ENCODE data around the gene IQCN.

IQCN gene

GRCh38 chr19:18284712-18285360 lies 10.6 kb upstream of the IQCN start:
- no peak for FAIRE-seq

- no peak for FAIRE-seq
Measured at GRCh38 chr19:18283338-18283737, 9.1 kb upstream of the IQCN start.

DNA sequence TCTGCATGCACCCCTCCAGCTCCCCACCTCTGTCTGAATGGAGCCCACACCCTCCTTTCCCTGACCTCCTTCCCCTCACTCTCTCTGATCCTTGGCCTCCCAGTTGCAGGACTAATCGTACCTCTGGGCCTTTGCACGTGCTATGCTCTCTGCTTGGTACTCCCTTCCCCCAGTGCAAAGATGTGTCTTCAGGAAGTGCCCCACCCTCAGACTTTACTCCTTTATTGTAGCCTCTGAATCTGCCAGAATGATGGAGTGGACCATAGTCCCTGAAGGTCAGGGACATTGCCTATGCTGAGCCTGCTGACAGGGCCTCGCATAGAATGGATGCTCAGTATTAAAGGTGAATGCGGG lies 8.5 kb upstream of the IQCN start:
- no peak for FAIRE-seq

GRCh38 chr19:18282021-18282787 lies 8.0 kb upstream of the IQCN start:
- FAIRE-seq, result no peak

DNA sequence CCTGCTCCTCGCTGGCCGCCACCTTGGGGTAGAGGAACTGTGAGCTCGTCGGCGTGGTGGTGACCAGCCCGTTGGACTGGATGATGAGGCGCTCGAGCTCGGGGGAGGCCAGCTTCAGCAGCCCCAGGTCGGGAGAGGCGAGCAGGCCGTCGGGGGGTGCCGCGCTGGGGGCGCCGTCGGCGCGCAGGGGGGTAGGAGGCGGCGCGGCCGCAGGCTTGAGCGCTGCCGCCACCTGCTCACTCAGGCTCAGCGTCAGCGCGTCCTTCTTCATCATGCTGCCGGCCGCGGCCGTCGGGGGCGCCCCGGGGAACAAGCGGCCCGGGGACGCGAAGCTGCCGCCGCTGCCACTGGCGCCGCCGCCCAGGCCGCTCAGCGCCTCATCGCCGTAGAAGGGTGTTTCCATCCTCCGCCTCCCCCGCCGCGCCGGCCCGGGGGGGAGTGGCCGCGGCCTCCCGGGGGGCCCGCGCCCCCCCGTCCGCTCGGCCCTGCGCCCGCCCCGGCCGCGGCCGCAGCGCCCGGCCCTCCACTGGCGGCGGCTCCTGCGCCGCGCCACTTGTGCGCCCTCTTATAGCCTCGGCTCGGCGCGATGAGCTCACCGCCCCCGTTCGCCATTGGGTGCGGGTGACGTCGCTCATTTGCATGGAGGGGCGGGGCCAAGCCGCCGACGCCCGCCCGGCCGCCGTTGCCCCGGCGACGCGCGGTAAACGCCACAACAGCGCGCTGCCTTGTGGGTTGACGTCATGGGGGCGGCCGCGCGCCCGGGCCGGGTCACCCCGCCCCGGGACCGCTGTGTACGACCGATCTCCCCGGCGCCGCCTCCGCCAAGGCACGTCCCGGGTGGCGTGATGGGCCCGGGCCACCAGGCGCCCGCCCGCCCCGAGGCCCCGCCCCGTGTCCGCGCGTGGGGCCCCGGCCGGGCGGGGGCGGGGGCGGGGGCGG lies 7.1 kb upstream of the IQCN start, which contains the start of gene JUND:
Gene JUND (minus strand): TSS at position 541 of the 939 bp plus-strand sequence. CDS start 138 bp downstream, at position 403.
- no peak for FAIRE-seq

DNA sequence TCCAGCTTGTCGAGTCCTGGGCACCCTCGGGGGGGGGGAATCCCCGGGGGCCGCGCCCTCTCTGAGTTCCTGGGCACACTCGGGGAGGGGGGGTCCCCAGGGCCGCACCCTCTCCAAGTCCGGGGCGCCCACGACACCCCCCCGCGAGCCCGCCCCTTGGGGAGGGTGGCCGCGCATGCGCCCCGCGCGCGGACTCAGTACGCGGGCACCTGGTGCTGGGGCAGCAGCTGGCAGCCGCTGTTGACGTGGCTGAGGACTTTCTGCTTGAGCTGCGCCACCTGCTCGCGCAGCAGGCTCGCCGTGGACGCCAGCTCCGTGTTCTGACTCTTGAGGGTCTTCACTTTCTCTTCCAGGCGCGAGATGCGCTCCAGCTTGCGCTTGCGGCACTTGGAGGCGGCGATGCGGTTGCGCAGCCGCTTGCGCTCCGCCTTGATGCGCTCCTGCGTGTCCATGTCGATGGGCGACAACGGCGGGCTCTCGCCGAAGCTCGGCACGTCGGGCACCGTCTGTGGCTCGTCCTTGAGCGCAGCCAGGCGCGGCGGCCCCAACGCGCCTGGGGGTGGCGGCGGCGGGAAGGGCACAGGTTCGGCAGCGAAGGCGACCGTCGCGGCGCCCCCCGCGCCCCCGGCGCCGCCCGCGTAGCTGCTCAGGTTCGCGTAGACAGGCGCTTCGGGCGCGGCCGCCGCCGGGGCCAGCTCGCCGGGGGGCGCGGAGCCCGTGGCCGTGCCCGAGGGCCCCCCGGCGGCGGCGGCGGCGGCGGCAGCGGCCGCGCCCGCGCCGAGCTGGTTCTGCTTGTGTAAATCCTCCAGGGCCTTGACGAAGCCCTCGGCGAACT lies 6.2 kb upstream of the IQCN start:
- FAIRE-seq, result no peak

DNA sequence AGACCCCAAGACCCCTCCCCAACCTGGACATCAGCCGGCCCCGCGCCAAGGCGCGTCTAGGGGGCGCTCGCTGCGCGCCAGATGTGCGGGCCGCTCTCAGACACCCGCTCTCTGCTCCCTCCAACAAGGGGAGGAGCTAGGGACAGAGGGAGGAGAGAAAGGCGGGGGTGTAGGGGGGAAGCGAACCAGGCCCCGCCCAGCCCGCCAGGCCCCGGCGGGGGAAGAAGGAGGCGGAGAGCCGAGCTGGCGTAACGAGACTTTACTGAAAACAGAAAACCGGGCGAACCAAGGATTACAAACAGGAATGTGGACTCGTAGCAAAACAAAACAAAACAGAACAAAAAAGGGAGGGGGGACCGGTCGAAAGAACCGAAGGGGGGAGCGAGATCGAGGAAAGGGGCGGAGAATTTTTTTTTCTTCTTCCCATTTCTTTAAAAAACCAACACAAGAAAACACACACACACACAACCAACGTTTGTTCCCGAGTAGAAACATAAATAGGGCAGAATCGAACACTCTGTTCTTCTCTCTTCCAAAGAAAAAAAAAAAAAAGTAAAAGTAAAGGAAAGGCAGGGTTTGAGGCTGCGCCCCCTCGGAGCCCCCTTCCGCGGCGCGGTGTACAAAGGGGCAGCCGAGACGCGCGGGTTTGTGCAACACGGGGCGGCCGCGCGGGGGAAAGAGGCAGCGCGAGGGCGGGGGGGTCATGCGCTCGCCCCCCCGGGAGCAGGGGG lies 5.4 kb upstream of the IQCN start:
- FAIRE-seq, result no peak

GRCh38 chr19:18279266-18279515 lies 4.9 kb upstream of the IQCN start:
- FAIRE-seq, result no peak

GRCh38 chr19:18278521-18279265 lies 4.4 kb upstream of the IQCN start:
- no peak for FAIRE-seq

- no peak for FAIRE-seq
Measured at GRCh38 chr19:18274781-18275356, 617 bp upstream of the IQCN start.

DNA sequence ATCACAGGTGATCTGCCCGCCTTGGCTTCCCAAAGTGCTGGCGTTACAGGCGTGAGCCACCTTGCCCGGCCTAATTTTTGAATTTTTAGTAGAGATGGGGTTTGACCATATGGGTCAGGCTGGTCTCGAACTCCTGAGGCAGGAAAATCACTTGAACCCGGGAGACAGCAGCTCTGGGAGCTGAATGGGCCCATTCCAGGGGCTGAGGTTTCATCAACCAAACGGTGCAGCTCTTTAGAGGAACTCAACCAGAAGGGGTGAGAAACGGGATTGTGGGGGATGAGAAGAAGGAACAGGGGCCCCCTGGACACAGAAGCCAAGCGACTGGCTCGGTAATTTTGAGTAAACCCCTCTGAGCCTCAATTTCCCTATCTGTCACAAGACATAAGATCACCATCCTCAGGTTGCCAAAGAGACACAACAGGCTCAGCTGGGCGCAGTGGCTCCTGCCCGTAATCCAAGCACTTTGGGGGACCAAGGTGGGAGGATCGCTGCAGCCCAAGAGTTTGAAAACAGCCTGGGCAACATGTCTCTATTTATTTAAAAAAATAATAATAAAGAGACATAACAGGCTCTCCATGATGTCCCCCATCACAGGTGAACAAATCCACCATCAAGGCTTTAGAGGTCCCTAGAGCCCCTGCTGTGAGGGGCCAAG lies 562 bp downstream of the IQCN start:
- no peak for FAIRE-seq

- no peak for FAIRE-seq
Measured at GRCh38 chr19:18271433-18271841, 2.8 kb downstream of the IQCN start.

- no peak for FAIRE-seq
Measured at GRCh38 chr19:18270326-18270725, 3.9 kb downstream of the IQCN start.

DNA sequence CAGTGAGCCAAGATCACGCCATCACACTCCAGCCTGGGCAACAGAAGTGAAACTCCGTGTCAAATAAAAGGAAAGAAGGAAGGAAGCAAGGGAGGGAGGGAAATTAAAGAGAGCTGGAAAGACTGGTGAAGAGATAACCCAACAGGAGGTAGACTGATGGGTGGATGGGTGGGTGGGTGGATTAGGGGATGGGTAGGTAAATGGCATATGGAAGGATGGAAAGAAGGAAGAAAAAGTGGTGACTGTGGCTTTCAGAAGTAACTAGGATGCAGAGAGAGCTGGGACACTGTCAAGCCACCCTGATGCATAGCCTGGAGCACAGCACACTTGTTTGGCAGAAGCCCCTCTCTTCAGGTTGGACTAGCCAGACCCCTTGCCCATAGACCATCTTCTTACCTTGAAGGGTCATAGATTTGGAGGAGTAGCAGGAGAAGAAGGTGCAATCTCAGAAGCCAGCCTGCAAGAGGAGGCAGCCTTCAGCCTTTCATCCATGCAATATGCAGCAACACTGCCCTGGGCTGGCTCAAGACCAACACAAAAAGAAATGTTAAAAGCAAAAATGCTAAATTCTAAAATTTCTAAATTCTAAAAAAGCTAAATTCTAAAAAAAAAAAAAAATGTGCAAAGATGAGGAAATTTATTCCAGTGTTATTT lies 5.1 kb downstream of the IQCN start:
- FAIRE-seq, result no peak

DNA sequence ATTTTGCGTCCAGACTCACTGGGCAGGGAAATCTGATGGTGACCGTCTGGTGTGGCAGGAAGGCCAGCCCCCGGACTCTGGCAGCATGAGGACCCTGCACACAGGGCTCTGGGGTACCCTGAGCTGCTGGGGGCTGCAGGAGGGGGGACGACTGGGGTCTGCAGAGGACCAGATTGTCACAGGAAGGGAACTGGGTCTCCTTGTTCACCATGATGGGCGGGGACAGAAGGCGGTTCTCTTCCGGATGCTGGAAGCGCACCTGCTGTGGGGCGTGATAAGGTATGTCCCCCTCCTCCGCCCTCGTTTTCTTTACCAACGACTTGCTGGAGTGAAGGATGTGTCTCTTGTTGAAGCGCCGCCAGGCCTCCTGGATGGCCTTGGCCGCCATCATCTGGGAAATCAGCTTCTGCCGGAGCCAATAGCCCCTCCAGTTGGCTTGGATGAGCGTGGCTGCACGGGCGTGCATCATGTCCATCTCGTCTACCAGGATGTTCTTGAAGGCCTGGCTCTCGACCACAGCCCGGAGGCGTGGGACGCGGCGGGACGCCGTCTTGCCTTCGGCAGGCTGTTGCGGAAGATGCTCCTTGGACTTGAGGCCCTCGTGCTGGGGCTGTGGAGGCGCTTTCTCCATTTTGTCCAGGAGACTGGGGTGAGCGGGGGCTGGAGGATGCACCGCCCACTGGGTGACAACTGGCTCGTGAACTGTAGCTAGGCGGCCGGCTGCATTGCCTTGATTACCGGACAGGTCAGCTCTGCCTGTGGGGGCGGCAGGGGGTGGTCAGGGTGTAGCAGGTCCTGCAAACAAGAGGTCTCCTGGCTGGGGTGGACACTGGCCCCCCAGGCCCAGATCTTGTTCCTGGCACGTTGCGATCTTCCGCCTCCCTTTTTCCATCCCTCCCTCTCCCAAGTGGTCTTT lies 7.2 kb downstream of the IQCN start:
- no peak for FAIRE-seq

DNA sequence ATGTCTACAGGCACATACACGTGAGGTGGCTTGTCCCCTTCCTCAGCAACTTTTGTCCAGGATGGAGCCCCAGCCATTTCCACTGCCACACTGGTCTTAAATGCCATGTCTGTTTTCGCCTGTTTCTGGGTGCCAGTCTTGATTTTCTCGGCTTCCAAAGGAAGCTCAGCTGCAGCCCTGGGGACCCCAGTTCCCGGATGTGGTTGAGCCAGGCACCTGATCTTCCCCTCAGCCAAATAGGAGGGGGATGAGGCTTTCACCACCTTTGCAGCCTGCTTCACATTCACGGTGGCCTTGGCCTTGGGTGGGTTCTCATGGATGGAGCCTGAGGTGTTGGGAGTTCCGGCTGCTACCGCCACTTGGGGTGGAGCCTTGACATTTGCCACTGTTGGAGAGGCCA lies 8.7 kb downstream of the IQCN start:
- FAIRE-seq, result no peak

GRCh38 chr19:18264971-18265540 lies 9.2 kb downstream of the IQCN start:
- no peak for FAIRE-seq

DNA sequence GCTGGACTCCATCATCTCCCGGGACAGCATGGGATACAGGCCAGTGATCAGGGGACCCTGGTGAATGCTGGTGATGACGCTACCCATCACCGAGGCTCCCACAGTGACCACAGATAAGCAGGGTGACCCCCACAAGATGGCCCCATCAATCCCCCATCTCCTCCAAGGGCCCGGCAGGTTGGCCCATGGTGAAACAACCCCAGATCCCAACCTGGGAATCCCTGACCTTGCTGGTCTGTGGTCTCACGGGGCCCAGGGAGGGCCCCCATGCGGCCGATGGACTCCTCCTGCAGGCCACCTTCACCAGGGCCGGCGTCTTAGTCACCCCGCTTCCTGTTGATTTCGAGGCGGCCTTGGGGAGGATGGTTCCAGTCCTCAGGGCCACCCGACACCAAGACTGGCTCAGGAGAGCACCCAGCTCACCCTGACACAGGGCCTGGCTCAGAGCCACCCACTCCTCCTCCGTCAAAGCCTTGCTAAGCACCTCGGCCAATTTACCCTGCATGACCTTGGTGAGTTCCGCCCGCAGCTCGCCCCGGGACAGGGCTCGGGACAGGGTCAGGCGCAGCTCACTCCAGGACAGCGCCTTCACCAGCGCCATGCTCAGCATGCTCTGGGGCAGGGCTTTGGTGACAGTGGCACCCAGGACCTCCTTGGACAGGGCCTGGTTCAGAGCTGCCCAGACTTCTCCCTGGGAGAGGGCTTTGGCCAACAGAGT lies 10.0 kb downstream of the IQCN start:
- no peak for FAIRE-seq
